ENCODE measurements around the gene AEN.

The AEN gene

DNA sequence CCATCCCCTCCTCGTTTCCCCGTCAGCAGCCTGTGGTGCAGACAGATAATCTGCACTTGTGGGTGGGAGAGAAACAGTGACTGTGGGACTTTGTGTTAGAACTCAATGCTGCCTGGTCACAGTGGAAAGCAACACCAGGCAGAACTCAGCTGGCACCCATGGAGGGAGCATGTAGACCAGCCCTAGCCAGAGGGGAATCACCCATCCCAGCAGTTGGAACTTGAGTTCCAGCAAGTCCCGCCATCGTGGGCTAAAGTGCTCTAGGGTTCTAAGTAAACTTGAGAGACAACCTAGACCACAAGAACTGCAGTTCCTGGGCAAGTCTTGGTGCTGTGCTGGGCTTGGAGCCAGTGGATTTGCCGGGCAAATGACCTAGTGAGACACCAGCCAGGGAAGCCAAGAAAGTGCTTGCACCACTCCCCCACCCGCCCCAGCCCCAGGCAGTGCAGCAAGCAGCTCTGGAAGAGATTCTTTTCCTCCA, 42.0 kb downstream of the AEN start:
- Mint-ChIP-seq H3K27me3 (peaks cover 1% of the 10 kb centered on the region), H3K9me3 (no peaks in the 10 kb centered on the region), H3K27ac (no peak overlapping the region), H3K4me1 (peaks cover 5% of the 10 kb centered on the region), H3K36me3 (no peaks in the 10 kb centered on the region), H3K4me3 (no peak overlapping the region)
- CTCF ChIA-PET, result interaction anchor here (1.7 to 2.9 kb wide), 2 partner anchors 39 to 188 kb away, joined by 5 to 39 read pairs; no protein-coding TSS in a partner anchor
- no peak for DNase-seq

DNA sequence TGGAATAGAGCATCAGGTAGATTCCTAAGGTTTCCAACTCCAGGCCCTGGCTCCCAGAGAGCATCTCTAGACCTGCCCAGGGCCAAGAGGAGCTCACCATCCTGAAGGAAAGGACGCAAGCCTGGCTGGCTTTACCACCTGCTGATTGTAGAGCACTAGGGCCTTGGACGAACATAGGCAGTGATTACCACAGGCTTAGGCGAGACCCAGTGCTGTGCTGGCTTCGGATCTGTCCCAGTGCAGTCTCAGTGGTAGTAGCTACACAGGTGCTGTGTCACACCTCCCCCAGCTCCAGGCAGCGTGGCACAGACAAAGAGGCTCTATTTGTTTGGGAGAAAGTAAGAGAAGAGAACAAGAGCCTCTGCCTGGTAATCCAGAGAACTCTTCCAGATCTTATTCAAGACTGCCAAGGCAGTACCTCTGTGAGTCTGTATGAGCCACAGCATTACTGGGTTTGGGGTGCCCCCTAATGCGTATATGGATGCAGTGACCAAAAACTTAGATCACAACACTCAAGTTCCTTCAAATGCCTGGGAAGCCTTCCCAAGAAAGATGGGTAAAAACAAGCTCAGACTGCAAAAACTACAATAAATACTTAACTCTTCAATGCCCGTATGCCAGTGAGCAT, 43.1 kb downstream of the AEN start:
- Mint-ChIP-seq H3K9me3 (no peaks in the 10 kb centered on the region), H3K27ac (no peak overlapping the region), H3K27me3 (peaks cover 10% of the 10 kb centered on the region), H3K4me1 (peaks cover 5% of the 10 kb centered on the region), H3K4me3 (no peak overlapping the region), H3K36me3 (no peaks in the 10 kb centered on the region)
- DNase-seq, result peak; percentile 72
- CTCF ChIA-PET, result interaction anchor here (0.7 to 2.9 kb wide), 10 partner anchors 10 to 217 kb away, joined by 3 to 39 read pairs (median 3); no protein-coding TSS in a partner anchor

DNA sequence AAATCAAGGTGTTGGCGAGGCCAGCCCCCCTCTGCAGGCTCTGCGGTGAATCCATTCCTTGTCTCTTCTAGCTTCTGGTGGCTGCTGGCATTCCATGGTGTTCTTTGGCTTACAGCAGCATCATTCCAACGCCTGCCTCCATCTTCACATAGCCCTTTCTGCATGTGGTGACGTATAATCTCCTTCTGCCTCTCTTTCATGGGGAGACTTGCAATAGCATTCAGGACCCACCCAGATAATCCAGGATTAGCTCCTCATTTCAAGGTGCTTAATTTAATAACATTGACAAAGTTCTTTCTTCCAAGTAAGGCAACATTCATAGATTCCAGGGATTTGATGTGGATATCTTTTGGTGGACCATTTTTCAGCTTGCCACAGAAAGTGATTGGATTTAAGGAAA, 53.5 kb downstream of the AEN start:
- H3K27me3 Mint-ChIP-seq, result peaks cover 39% of the 10 kb centered on the region
- DNase-seq, result no peak
- CTCF ChIA-PET, result no interaction called here
- H3K4me1 Mint-ChIP-seq, result no peaks in the 10 kb centered on the region
- no peaks in the 10 kb centered on the region for H3K9me3 Mint-ChIP-seq
- no peak overlapping the region for H3K27ac Mint-ChIP-seq
- H3K36me3 Mint-ChIP-seq, result no peaks in the 10 kb centered on the region
- no peak overlapping the region for H3K4me3 Mint-ChIP-seq

DNA sequence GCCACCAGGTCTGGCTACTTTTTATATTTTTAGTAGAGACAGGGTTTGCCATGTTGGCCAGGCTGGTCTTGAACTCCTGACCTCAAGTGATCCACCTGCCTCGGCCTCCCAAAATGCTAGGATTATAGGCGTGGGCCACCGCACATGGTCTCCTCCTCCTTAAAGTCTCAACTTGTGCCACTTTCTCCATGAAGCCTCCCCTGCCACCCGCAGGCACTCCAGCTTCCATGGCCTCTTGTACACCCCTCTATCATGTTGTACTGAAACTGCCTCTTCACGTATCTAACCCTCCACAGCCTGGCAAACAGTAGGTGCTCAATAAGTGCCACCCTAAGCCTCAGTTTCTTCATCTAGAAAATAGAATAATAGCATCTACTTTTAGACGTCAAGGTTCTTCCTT, 57.6 kb downstream of the AEN start:
- H3K27me3 Mint-ChIP-seq, result peaks cover 24% of the 10 kb centered on the region
- H3K4me1 Mint-ChIP-seq, result no peaks in the 10 kb centered on the region
- CTCF ChIA-PET, result no interaction called here
- no peak overlapping the region for H3K4me3 Mint-ChIP-seq
- no peaks in the 10 kb centered on the region for H3K36me3 Mint-ChIP-seq
- DNase-seq, result no peak
- no peaks in the 10 kb centered on the region for H3K9me3 Mint-ChIP-seq
- no peak overlapping the region for H3K27ac Mint-ChIP-seq

DNA sequence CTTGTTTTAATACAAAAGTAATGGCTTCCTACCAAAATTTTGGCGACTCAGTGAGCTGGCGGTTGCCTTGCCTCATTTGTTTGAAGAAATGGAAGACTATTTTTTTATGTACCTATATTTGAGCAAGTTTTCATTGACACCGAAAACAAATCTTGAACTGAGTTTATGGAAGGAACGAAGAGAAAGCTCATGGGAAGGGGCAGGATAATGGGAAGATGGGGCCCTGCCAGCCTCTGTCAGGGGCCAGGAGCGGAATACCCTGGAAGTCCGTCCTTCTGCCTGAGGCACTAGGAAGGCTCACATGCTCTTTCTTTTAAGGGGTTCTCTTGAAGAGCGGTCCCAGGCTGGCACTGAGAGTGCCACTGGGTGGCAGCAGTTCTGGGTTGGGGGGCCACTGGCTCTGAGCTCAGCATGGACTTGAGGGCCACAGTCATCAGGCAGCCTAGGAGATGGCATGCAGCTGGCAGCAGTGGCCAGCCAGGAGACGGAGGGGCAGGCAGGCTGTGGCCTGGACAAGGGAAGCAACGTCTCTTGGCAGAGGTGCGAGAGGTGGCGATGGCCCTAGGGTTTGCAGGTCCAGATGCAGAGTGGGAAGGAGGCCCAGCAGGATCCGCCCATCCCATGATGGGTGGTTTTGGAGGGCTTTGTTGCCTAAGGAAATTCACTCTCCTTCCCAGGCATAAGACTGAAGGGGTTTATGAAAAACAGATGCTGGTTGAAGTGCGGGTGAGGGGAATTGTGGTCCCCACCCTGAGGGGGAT, 59.3 kb downstream of the AEN start:
- Mint-ChIP-seq H3K4me1 (no peaks in the 10 kb centered on the region), H3K27ac (no peak overlapping the region), H3K9me3 (no peaks in the 10 kb centered on the region), H3K36me3 (no peaks in the 10 kb centered on the region), H3K4me3 (no peak overlapping the region), H3K27me3 (peaks cover 23% of the 10 kb centered on the region)
- no peak for DNase-seq
- CTCF ChIA-PET, result no interaction called here

DNA sequence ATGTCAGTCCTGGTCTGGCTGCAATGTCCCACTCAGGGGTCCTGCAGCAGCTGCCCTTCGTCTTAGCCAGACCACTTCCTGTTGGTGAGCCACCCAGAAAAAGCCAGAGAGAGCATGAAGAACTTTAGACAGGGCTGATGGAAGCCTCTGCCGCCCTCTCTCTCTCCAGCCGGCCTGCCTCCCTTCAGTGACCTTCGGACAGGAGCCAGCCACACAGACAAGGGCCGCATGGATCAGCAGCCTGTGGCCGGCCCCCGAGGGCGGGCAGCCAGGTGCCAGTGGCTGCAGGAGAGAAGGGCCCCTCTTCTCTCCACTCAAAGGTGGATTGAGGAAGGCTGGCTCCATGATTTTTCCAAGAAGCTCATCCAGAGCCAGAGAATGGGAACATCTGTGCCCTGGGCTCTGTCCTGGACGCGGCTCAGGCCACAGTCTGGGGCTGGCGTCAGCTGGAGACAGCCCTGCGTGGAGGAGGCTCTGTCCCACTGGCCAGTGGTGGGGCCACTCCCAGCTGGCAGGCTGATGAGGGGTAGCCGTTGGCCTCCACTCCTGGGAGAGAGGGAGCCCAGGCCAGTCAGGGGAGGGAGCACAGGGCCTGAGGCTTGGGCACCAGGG, 60.6 kb downstream of the AEN start:
- Mint-ChIP-seq H3K27ac (no peak overlapping the region), H3K4me3 (no peak overlapping the region), H3K27me3 (peaks cover 28% of the 10 kb centered on the region), H3K36me3 (no peaks in the 10 kb centered on the region), H3K9me3 (no peaks in the 10 kb centered on the region), H3K4me1 (no peaks in the 10 kb centered on the region)
- DNase-seq, result no peak
- CTCF ChIA-PET, result interaction anchor here (1.4 kb wide), 1 partner anchor 57 kb away, joined by 5 read pairs; no protein-coding TSS in a partner anchor
